ENCODE results near the gene TRPV3.

GRCh38 chr17:3511852-3512504, 45.6 kb downstream of the TRPV3 start:
- TF ChIP-seq, protein P1, sequence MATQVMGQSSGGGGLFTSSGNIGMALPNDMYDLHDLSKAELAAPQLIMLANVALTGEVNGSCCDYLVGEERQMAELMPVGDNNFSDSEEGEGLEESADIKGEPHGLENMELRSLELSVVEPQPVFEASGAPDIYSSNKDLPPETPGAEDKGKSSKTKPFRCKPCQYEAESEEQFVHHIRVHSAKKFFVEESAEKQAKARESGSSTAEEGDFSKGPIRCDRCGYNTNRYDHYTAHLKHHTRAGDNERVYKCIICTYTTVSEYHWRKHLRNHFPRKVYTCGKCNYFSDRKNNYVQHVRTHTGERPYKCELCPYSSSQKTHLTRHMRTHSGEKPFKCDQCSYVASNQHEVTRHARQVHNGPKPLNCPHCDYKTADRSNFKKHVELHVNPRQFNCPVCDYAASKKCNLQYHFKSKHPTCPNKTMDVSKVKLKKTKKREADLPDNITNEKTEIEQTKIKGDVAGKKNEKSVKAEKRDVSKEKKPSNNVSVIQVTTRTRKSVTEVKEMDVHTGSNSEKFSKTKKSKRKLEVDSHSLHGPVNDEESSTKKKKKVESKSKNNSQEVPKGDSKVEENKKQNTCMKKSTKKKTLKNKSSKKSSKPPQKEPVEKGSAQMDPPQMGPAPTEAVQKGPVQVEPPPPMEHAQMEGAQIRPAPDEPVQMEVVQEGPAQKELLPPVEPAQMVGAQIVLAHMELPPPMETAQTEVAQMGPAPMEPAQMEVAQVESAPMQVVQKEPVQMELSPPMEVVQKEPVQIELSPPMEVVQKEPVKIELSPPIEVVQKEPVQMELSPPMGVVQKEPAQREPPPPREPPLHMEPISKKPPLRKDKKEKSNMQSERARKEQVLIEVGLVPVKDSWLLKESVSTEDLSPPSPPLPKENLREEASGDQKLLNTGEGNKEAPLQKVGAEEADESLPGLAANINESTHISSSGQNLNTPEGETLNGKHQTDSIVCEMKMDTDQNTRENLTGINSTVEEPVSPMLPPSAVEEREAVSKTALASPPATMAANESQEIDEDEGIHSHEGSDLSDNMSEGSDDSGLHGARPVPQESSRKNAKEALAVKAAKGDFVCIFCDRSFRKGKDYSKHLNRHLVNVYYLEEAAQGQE (IDR thresholded peaks at IDR 0.05; ENCODE audit: insufficient read depth in 1 of 2, low read depth in 2 of 2, low read length in 1 of 2): no peak
- TF ChIP-seq CTCF (IDR thresholded peaks at IDR 0.05) (no peak), POLR2AphosphoS5 (IDR thresholded peaks at IDR 0.05; ENCODE audit: low read depth, low read length) (no peak), TCF7L2 (IDR thresholded peaks at IDR 0.05; ENCODE audit: low read depth, low read length) (no peak)

Measured in Panc1 (cell line).